Endodermal cell (in vitro differentiated cells): Measurements from ENCODE around the gene ADGRG6. TPM values are rescaled to one million over a fixed set of nuclear protein-coding genes. Genes with fewer than 3 reads are reported as not detected.

Source experiments
- DNase-seq: peaks from one replicate; pipeline ENCODE4 v3.0.0-alpha.2; 2017
- H3K27ac ChIP-seq: 2 replicates; pipeline ENCODE4 v1.5.1; 2013; ENCODE audit warnings: mild to moderate bottlenecking, low read depth, low read length, moderate library complexity
- H3K27me3 ChIP-seq: 2 replicates; pipeline ENCODE4 v1.6.1; 2013; ENCODE audit warnings: mild to moderate bottlenecking, low read length, moderate library complexity; ENCODE audit not compliant: insufficient read depth, control insufficient read depth, poor library complexity, severe bottlenecking
- H3K36me3 ChIP-seq: 2 replicates; pipeline ENCODE4 v1.7.0; 2013; ENCODE audit warnings: mild to moderate bottlenecking, low read length, moderate library complexity; ENCODE audit not compliant: control insufficient read depth, insufficient read depth
- H3K4me1 ChIP-seq: one replicate; pipeline ENCODE4 v1.7.0; 2013; ENCODE audit warnings: low read length; ENCODE audit not compliant: control insufficient read depth, insufficient read depth
- H3K4me3 ChIP-seq: 2 replicates; pipeline ENCODE4 v1.5.1; 2013; ENCODE audit warnings: mild to moderate bottlenecking, low read length, moderate library complexity
- H3K9ac ChIP-seq: 2 replicates; pipeline ENCODE4 v1.6.1; 2013; ENCODE audit warnings: mild to moderate bottlenecking, low read length, moderate library complexity; ENCODE audit not compliant: poor library complexity, severe bottlenecking; ENCODE audit errors: extremely low read depth
- H3K9me3 ChIP-seq: 2 replicates; pipeline ENCODE4 v1.6.1; 2013; ENCODE audit warnings: mild to moderate bottlenecking, low read length, moderate library complexity; ENCODE audit not compliant: control insufficient read depth
- H3K27ac Mint-ChIP-seq: 2 replicates; pipeline ENCODE4 v1.8.0; 2020; ENCODE audit warnings: mixed read lengths
- H3K27me3 Mint-ChIP-seq: 2 replicates; pipeline ENCODE4 v1.8.0; 2021; ENCODE audit warnings: mild to moderate bottlenecking, mixed read lengths; ENCODE audit not compliant: insufficient read depth
- H3K36me3 Mint-ChIP-seq: 2 replicates; pipeline ENCODE4 v1.8.0; 2020; ENCODE audit warnings: low read depth, mixed read lengths
- H3K4me1 Mint-ChIP-seq: 2 replicates; pipeline ENCODE4 v1.8.0; 2020; ENCODE audit warnings: mixed read lengths
- H3K4me3 Mint-ChIP-seq: 2 replicates; pipeline ENCODE4 v1.8.0; 2020; ENCODE audit warnings: mild to moderate bottlenecking, moderate library complexity, mixed read lengths
- H3K9me3 Mint-ChIP-seq: 2 replicates; pipeline ENCODE4 v1.8.0; 2020; ENCODE audit warnings: mild to moderate bottlenecking, mixed read lengths
- WGBS, 2 experiments: methylation state at CpG; one replicate each; pipeline versions ENCODE4 v1.1.5 to v1.1.7; 2013; ENCODE audit warnings: missing lambda C conversion rate in 2 of 2, mixed read lengths in 1 of 2; ENCODE audit not compliant: insufficient coverage in 1 of 2, insufficient read length in 1 of 2; 5-methylcytosine and 5-hydroxymethylcytosine counted together
- total RNA-seq, 2 donors: library from RNA; stranded (reverse); fragmentation: NEBNext Ultra II Directional in 1 of 2; extraction: Animal tissue kit (Norgen Biotek cat#: 25700) in 1 of 2; gene quantifications; 2 replicates in 1 of 2; 3 replicates in 1 of 2; pipeline ENCODE4 v1.2.1, GENCODE V29; 2021
- TF ChIP-seq, protein P1 (sequence below): fragments of 200-600 bp; sonication (generic); conservative IDR thresholded peaks from 2 replicates; pipeline ENCODE4 v1.5.0; 2021; ENCODE audit warnings: antibody characterized with exemption, mild to moderate bottlenecking

The ADGRG6 gene
- total RNA-seq, 2 donors from 2014 or later, result 20.4 to 26.8 TPM

DNA sequence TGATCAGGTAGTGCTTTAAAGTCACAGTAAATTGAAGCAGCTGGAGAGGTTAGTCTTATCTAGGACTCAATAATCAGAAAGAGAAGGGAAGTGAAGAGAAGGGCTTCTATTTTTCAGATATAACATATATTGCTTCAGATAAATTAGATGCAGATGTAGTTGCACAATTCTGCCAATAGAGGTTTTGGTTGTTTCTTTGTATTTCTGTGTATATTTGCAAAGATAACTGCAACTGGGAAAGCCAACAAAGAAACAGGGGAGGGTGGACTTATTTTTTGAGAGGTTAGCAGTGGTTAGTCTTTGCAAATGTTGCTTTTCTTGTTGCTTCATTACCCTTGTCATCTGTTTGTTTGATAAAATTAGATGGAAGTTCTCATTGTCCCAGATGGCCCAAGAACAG lies 106.6 kb downstream of the ADGRG6 start:
- DNase-seq, result no peak
- Mint-ChIP-seq H3K9me3 (no peaks in the 10 kb centered on the region), H3K27me3 (no peaks in the 10 kb centered on the region), H3K4me3 (no peak overlapping the region), H3K4me1 (peaks cover 4% of the 10 kb centered on the region), H3K27ac (no peak overlapping the region), H3K36me3 (no peaks in the 10 kb centered on the region)
- no peaks in the 10 kb centered on the region for H3K4me1 ChIP-seq
- no peaks in the 10 kb centered on the region for H3K27me3 ChIP-seq
- no peak overlapping the region for H3K4me3 ChIP-seq
- TF ChIP-seq, protein P1, sequence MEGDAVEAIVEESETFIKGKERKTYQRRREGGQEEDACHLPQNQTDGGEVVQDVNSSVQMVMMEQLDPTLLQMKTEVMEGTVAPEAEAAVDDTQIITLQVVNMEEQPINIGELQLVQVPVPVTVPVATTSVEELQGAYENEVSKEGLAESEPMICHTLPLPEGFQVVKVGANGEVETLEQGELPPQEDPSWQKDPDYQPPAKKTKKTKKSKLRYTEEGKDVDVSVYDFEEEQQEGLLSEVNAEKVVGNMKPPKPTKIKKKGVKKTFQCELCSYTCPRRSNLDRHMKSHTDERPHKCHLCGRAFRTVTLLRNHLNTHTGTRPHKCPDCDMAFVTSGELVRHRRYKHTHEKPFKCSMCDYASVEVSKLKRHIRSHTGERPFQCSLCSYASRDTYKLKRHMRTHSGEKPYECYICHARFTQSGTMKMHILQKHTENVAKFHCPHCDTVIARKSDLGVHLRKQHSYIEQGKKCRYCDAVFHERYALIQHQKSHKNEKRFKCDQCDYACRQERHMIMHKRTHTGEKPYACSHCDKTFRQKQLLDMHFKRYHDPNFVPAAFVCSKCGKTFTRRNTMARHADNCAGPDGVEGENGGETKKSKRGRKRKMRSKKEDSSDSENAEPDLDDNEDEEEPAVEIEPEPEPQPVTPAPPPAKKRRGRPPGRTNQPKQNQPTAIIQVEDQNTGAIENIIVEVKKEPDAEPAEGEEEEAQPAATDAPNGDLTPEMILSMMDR, result peak; percentile 21
- no peak overlapping the region for H3K9ac ChIP-seq
- H3K27ac ChIP-seq, result no peak overlapping the region
- no peaks in the 10 kb centered on the region for H3K9me3 ChIP-seq
- H3K36me3 ChIP-seq, result no peaks in the 10 kb centered on the region

DNA sequence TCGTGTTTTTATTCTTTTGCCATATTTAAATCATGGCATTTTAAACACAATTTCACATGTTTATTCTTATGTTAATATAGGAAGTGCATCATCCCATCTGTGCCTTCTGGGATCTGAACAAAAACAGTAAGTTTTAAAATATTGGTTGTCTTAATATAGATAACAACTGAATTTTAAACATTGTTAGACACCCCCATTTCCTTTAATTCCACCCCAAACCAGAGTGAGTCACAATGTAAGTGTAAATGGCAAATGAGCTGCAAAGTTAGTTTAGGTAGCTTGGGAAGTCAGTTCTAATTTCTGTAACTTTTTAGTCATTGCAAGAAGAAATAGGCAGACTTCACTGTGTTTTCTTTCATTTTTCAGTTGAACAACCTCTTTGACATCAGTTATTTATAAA lies 108.0 kb downstream of the ADGRG6 start:
- DNase-seq, result no peak
- TF ChIP-seq, protein P1, result no peak
- Histone ChIP-seq H3K36me3 (no peaks in the 10 kb centered on the region), H3K9me3 (no peaks in the 10 kb centered on the region), H3K4me3 (no peak overlapping the region), H3K9ac (no peak overlapping the region), H3K27me3 (no peaks in the 10 kb centered on the region), H3K4me1 (no peaks in the 10 kb centered on the region), H3K27ac (no peak overlapping the region)
- WGBS, 2 experiments, result no CpG with 5 or more reads among the region's 1 CpG
- H3K36me3 Mint-ChIP-seq, result no peaks in the 10 kb centered on the region
- no peak overlapping the region for H3K27ac Mint-ChIP-seq
- no peak overlapping the region for H3K4me3 Mint-ChIP-seq
- H3K4me1 Mint-ChIP-seq, result peaks cover 4% of the 10 kb centered on the region
- H3K9me3 Mint-ChIP-seq, result no peaks in the 10 kb centered on the region
- H3K27me3 Mint-ChIP-seq, result no peaks in the 10 kb centered on the region

GRCh38 chr6:142411145-142411544 lies 109.3 kb downstream of the ADGRG6 start:
- H3K4me3 Mint-ChIP-seq, result no peak overlapping the region
- no peak overlapping the region for H3K9ac ChIP-seq
- no peaks in the 10 kb centered on the region for H3K4me1 ChIP-seq
- H3K4me1 Mint-ChIP-seq, result peaks cover 4% of the 10 kb centered on the region
- H3K27me3 Mint-ChIP-seq, result no peaks in the 10 kb centered on the region
- no peaks in the 10 kb centered on the region for H3K9me3 Mint-ChIP-seq
- no peaks in the 10 kb centered on the region for H3K27me3 ChIP-seq
- no peak overlapping the region for H3K27ac Mint-ChIP-seq
- DNase-seq, result no peak
- no peaks in the 10 kb centered on the region for H3K36me3 Mint-ChIP-seq
- no peaks in the 10 kb centered on the region for H3K9me3 ChIP-seq
- H3K4me3 ChIP-seq, result no peak overlapping the region
- H3K27ac ChIP-seq, result no peak overlapping the region
- TF ChIP-seq, protein P1, result no peak
- 88% methylated on average over 1 of the region's 2 CpGs for WGBS, 2 experiments
- H3K36me3 ChIP-seq, result no peaks in the 10 kb centered on the region
